Upper lobe of right lung (tissue), 1 donor: ENCODE data around the gene PTHLH. TPM values are rescaled to one million over a fixed set of nuclear protein-coding genes. Genes with fewer than 3 reads are reported as not detected.

ENCODE experiments used
- ATAC-seq: fragments of 200-7000 bp; cut with Tn5 transposase; one replicate; pipeline ENCODE4 v1.9.1; 2020; ENCODE audit warnings: mild to moderate bottlenecking, moderate library complexity
- DNase-seq: peaks from one replicate; pipeline ENCODE4 v3.0.0-alpha.2; 2020
- H3K27ac ChIP-seq: fragments of 200-600 bp; one replicate; pipeline ENCODE4 v1.8.0; 2022
- H3K27me3 ChIP-seq: fragments of 200-600 bp; one replicate; pipeline ENCODE4 v1.8.0; 2022; ENCODE audit warnings: mild to moderate bottlenecking
- H3K36me3 ChIP-seq: fragments of 200-600 bp; one replicate; pipeline ENCODE4 v1.8.0; 2022
- H3K4me1 ChIP-seq: fragments of 200-600 bp; one replicate; pipeline ENCODE4 v1.8.0; 2022
- H3K4me3 ChIP-seq: fragments of 200-600 bp; one replicate; pipeline ENCODE4 v1.8.0; 2022; ENCODE audit warnings: mild to moderate bottlenecking
- H3K9me3 ChIP-seq: fragments of 200-600 bp; one replicate; pipeline ENCODE4 v1.8.0; 2022
- intact Hi-C: fragments of 100-400 bp; cut with DNase I; formaldehyde crosslinking; loops from one replicate; pipeline ENCODE4 v1.11.0; 2022
- total RNA-seq: library from RNA; stranded (reverse); fragmentation: NEBNext Ultra II Directional; extraction: Animal tissue kit (Norgen Biotek cat#: 25700); gene quantifications from one replicate; pipeline ENCODE4 v1.2.1, GENCODE V29; 2021
- TF ChIP-seq, protein P1 (sequence below): fragments of 200-600 bp; IDR thresholded peaks from one replicate; pipeline ENCODE4 v1.8.0; 2022; ENCODE audit warnings: antibody characterized with exemption
- donor health status: DM: no; HTN: yes; CAD: no; lungs with severe emphysema.

PTHLH gene
- total RNA-seq, 1 donor from 2014 or later: 1.9 TPM

DNA sequence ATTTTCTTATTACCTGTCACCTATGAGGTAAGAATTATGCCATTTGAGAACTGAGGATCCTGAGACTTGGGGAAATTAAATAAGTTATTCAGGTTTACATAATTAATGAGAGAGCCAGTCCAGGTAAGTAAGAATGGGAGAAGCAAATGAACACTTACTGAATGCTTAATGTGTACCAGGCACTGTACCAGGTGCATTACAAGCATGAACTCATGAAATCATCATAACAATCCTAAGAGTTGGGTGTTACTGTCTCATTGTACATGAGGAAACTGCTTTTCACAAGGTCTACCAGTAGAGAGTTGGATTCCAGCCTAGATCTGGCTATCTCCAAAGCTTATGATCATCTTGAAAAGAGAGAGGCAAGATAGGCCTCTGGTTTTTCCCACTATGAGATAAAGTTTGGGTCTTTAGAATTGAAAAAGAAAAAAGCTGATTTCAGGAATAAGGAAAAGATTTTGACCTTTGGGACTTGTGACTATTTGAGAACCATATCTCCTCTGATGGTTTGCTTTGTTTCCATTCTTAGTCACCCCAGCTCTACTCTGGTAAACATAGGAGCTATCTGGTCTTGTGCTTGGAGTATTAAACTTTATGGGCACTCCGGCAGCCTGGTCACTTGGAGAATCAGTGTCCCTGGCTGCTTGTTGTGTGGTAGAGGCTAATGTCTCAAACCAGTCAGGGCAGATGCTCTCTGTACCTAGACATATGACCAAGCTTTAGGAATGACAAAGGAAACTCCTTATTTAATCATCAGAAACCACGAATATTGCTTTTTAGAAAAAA, 48.0 kb downstream of the PTHLH start:
- Histone ChIP-seq H3K27me3 (no peaks in the 10 kb centered on the region), H3K4me1 (no peaks in the 10 kb centered on the region), H3K27ac (no peak overlapping the region), H3K4me3 (no peak overlapping the region), H3K9me3 (no peaks in the 10 kb centered on the region), H3K36me3 (no peaks in the 10 kb centered on the region)
- TF ChIP-seq, protein P1, sequence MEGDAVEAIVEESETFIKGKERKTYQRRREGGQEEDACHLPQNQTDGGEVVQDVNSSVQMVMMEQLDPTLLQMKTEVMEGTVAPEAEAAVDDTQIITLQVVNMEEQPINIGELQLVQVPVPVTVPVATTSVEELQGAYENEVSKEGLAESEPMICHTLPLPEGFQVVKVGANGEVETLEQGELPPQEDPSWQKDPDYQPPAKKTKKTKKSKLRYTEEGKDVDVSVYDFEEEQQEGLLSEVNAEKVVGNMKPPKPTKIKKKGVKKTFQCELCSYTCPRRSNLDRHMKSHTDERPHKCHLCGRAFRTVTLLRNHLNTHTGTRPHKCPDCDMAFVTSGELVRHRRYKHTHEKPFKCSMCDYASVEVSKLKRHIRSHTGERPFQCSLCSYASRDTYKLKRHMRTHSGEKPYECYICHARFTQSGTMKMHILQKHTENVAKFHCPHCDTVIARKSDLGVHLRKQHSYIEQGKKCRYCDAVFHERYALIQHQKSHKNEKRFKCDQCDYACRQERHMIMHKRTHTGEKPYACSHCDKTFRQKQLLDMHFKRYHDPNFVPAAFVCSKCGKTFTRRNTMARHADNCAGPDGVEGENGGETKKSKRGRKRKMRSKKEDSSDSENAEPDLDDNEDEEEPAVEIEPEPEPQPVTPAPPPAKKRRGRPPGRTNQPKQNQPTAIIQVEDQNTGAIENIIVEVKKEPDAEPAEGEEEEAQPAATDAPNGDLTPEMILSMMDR: no peak
- DNase-seq (no peak), ATAC-seq (no peak)
- intact Hi-C loops: no loop called here

DNA sequence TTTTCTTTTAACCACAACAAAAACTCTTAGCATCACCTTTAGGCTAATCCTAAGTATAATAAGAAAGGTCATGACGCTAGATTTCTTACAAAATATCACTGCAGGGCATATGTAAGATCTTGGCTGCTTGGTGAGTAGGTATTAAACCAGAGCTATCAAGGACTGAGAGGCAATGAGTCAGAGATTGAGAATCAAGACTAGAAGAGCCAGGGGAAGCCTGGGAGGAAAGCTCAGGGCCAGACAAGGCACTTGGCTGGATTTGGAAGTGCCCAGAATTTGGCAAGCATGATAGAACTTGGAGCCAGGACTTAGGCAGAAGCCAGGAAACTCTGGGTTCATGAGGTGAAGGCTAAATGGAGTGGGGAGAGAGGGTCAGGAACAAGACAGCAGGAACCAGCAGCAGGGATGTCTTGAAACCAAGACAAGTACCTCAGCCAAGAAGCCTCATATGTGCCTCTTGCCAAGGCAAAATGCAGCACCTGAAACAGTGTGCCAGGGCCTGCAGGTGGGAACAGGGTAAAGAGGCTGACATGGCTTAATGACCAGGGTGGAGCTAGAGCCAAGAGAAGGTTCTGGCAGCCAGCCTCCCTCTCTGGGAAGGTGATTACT, 49.9 kb downstream of the PTHLH start:
- Histone ChIP-seq H3K4me3 (no peak overlapping the region), H3K27me3 (no peaks in the 10 kb centered on the region), H3K4me1 (no peaks in the 10 kb centered on the region), H3K36me3 (no peaks in the 10 kb centered on the region), H3K9me3 (no peaks in the 10 kb centered on the region), H3K27ac (no peak overlapping the region)
- intact Hi-C loops: no loop called here
- TF ChIP-seq, protein P1: no peak
- DNase-seq: no peak
- peak; percentile 31 for ATAC-seq

- ATAC-seq (no peak), DNase-seq (no peak)
- no peaks in the 10 kb centered on the region for H3K4me1 ChIP-seq
- no peak overlapping the region for H3K27ac ChIP-seq
- H3K27me3 ChIP-seq: no peaks in the 10 kb centered on the region
- H3K36me3 ChIP-seq: no peaks in the 10 kb centered on the region
- intact Hi-C loops: no loop called here
- no peaks in the 10 kb centered on the region for H3K9me3 ChIP-seq
- TF ChIP-seq, protein P1: no peak
- no peak overlapping the region for H3K4me3 ChIP-seq
These were observed 52.8 kb downstream of the PTHLH start for GRCh38 chr12:27919671-27920235.

DNA sequence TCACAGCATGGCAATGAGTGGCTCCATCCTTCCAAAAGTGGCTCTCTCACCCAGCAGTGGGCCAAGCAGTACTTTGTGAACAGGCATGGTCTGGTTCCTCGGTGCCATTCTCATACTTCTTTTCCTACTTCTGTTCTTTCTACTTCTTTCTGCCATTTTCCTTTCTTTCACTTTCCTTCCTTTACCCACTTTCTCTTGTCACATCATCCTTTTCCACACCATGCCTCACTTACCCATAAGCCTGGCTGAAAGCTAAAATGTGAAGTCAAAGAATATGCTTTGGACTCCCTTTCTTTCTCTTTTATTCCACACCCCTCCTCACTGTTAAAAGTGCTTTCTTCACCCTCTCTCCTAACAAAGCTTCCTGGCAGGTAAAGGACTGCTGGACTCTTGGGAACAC, 57.0 kb downstream of the PTHLH start:
- Histone ChIP-seq H3K4me1 (no peaks in the 10 kb centered on the region), H3K4me3 (no peak overlapping the region), H3K27ac (no peak overlapping the region), H3K36me3 (no peaks in the 10 kb centered on the region), H3K9me3 (no peaks in the 10 kb centered on the region), H3K27me3 (no peaks in the 10 kb centered on the region)
- intact Hi-C loops: no loop called here
- DNase-seq (no peak), ATAC-seq (no peak)
- TF ChIP-seq, protein P1: no peak

GRCh38 chr12:27915021-27915420, 57.5 kb downstream of the PTHLH start:
- intact Hi-C loops: no loop called here
- Histone ChIP-seq H3K4me1 (no peaks in the 10 kb centered on the region), H3K9me3 (no peaks in the 10 kb centered on the region), H3K36me3 (no peaks in the 10 kb centered on the region), H3K4me3 (no peak overlapping the region), H3K27me3 (no peaks in the 10 kb centered on the region), H3K27ac (no peak overlapping the region)
- ATAC-seq (no peak), DNase-seq (no peak)
- TF ChIP-seq, protein P1: no peak
